ENCODE data around the gene IGSF9B.

GRCh38 chr11:133982151-133982550, 25.4 kb upstream of the IGSF9B start:
- TF ChIP-seq EED (CRISPR knock-in tag; IDR thresholded peaks at IDR 0.05), result no peak
- TF ChIP-seq NFIC (IDR thresholded peaks at IDR 0.05; ENCODE audit: low read length), result no peak
- TF ChIP-seq CTCF (CRISPR knock-in tag; IDR thresholded peaks at IDR 0.05), result no peak
- no peak for TF ChIP-seq SMAD3 (CRISPR knock-in tag; IDR thresholded peaks at IDR 0.05)
- no peak for TF ChIP-seq NONO (IDR thresholded peaks at IDR 0.05)
- no peak for TF ChIP-seq NONO (CRISPR knock-in tag; conservative IDR thresholded peaks at IDR 0.05)
- no peak for TF ChIP-seq BCL3 (CRISPR knock-in tag; IDR thresholded peaks at IDR 0.05)
